ENCODE measurements around the gene CTNND2. TPM values are rescaled to one million over a fixed set of nuclear protein-coding genes. Genes with fewer than 3 reads are reported as not detected.

Gene CTNND2
- total and polyA plus RNA-seq, 10 of the 15 experiments (the other 5 are each of a cell fraction or from before 2014, with no cell fraction given) = 0.02 to 0.16 (median 0.04) TPM; not detected in 7

GRCh38 chr5:11130131-11130530 lies 774.1 kb downstream of the CTNND2 start:
- in situ Hi-C loops (cut with MboI) (no loop called here), intact Hi-C loops (cut with micrococcal nuclease; ENCODE audit: unreplicated experiment) (no loop called here)
- no peak overlapping the region for H3K27ac ChIP-seq (ENCODE audit: control insufficient read depth, insufficient read depth)
- H2AFZ ChIP-seq (ENCODE audit: control insufficient read depth, low read depth, low read length) = no peak overlapping the region
- H3K4me1 ChIP-seq (ENCODE audit: control insufficient read depth, insufficient read depth, low read length) = no peaks in the 10 kb centered on the region
- WGBS (ENCODE audit: insufficient coverage, insufficient replicate concordance, low lambda C conversion rate, missing lambda C conversion rate) = 56% methylated on average over 10 of the region's 10 CpGs
- ChIA-PET CTCF (interaction anchor here (1.1 kb wide), 1 partner anchor 266 kb away, joined by 3 read pairs; no protein-coding TSS in a partner anchor), POLR2A (no interaction called here), SMC1A (ENCODE audit: uncharacterized antibody, unreplicated experiment) (no interaction called here), RAD21 (ENCODE audit: unreplicated experiment) (no interaction called here)
- no peaks in the 10 kb centered on the region for H3K36me3 ChIP-seq (ENCODE audit: control insufficient read depth in 2 of 2, insufficient read depth in 2 of 2, low read length in 1 of 2)
- H3K4me2 ChIP-seq (ENCODE audit: control insufficient read depth, insufficient read depth) = no peak overlapping the region
- TF ChIP-seq YY1 (IDR thresholded peaks at IDR 0.05; ENCODE audit: low read depth, low read length) (no peak), BMI1 (IDR thresholded peaks at IDR 0.05; ENCODE audit: borderline replicate concordance) (no peak), TCF7 (IDR thresholded peaks at IDR 0.05; ENCODE audit: borderline replicate concordance) (no peak), ATF7 (IDR thresholded peaks at IDR 0.05; ENCODE audit: low read depth) (no peak), RAD51 (IDR thresholded peaks at IDR 0.05) (no peak), CBFB (IDR thresholded peaks at IDR 0.05; ENCODE audit: low read depth) (no peak), HSF1 (IDR thresholded peaks at IDR 0.05; ENCODE audit: low read depth, low read length) (no peak), BCL3 (IDR thresholded peaks at IDR 0.05; ENCODE audit: borderline replicate concordance, insufficient read depth, low read depth, low read length, poor library complexity, severe bottlenecking) (no peak), CBX3 (IDR thresholded peaks at IDR 0.05; ENCODE audit: borderline replicate concordance, low read depth) (no peak), BCLAF1 (IDR thresholded peaks at IDR 0.05) (no peak), SIN3A (IDR thresholded peaks at IDR 0.05; ENCODE audit: low read depth, low read length) (no peak), CEBPB (IDR thresholded peaks at IDR 0.05; ENCODE audit: borderline replicate concordance in 1 of 2, low read depth in 2 of 2, low read length in 2 of 2) (no peak), SMAD1 (IDR thresholded peaks at IDR 0.05; ENCODE audit: low read depth, partially characterized antibody) (no peak), ASH2L (IDR thresholded peaks at IDR 0.05; ENCODE audit: borderline replicate concordance, low read depth) (no peak), RB1 (IDR thresholded peaks at IDR 0.05; ENCODE audit: borderline replicate concordance) (no peak), NFXL1 (IDR thresholded peaks at IDR 0.05; ENCODE audit: borderline replicate concordance) (no peak), IRF4 (IDR thresholded peaks at IDR 0.05; ENCODE audit: low read depth, low read length) (no peak), NRF1 (conservative IDR thresholded peaks at IDR 0.05; ENCODE audit: low read depth, low read length) (no peak)
- ATAC-seq (no peak), FAIRE-seq (no peak), DNase-seq (ENCODE audit: low read depth, low spot score) (no peak)
- no peaks in the 10 kb centered on the region; a peak in 1 of 4 replicates for H3K27me3 ChIP-seq (replicated peaks in 1 of 2; ENCODE audit: control insufficient read depth in 2 of 2, insufficient read depth in 2 of 2, low read length in 1 of 2)
- no peaks in the 10 kb centered on the region for H3K79me2 ChIP-seq (ENCODE audit: control insufficient read depth, insufficient read depth, low read length)
- H3K9ac ChIP-seq (ENCODE audit: control insufficient read depth, insufficient read depth, low read length) = no peak overlapping the region
- H3K9me3 ChIP-seq (replicated peaks; ENCODE audit: control insufficient read depth, insufficient read depth, low read length) = no peaks in the 10 kb centered on the region
- H3K4me3 ChIP-seq = no peak overlapping the region
- BruUV-seq (replicated peaks) = no TSS peak
- H4K20me1 ChIP-seq (ENCODE audit: control insufficient read depth, insufficient read depth) = no peaks in the 10 kb centered on the region

Measured in GM12878 (cell line).